Caco-2 (cell line): ENCODE data around the gene PCDHB1. TPM values are rescaled to one million over a fixed set of nuclear protein-coding genes. Genes with fewer than 3 reads are reported as not detected.

Source experiments
- BruUV-seq: library from RNA; stranded (reverse); fragments of 400-500 nt; replicated peaks from 2 replicates; lab custom pipeline; 2021; lab: Mats Ljungman, UMichigan
- CTCF ChIA-PET: fragments of 300-600 bp; sonication (Branson Sonifier 250); formaldehyde crosslinking; loops from one replicate; lab custom pipeline; 2022; ENCODE audit warnings: antibody characterized with exemption; lab: Charles Lee
- POLR2A ChIA-PET: fragments of 300-600 bp; sonication (Branson Sonifier 250); formaldehyde crosslinking; loops from one replicate; lab custom pipeline; 2022; ENCODE audit warnings: antibody characterized with exemption; lab: Charles Lee
- DNase-seq, 2 experiments: peaks; one replicate each; pipeline versions ENCODE4 v3.0.0 to v3.0.0-alpha.2; 2020 to 2022
- H3K27me3 ChIP-seq: replicated peaks from 2 replicates; pipeline ENCODE4 v1.6.0; 2011; ENCODE audit warnings: low read length; ENCODE audit not compliant: control insufficient read depth, insufficient read depth
- H3K36me3 ChIP-seq: 2 replicates; pipeline ENCODE4 v1.5.1; 2011; ENCODE audit warnings: low read length; ENCODE audit not compliant: control insufficient read depth, insufficient read depth
- H3K4me1 ChIP-seq: fragments of 250-450 bp; sonication (Bioruptor Pico); 2 replicates; pipeline ENCODE4 v1.5.1; 2020; ENCODE audit warnings: mild to moderate bottlenecking
- H3K4me3 ChIP-seq: 2 replicates; pipeline ENCODE4 v1.5.1; 2011; ENCODE audit warnings: low read depth, mild to moderate bottlenecking, control low read depth, low read length
- H3K9me3 ChIP-seq: fragments of 250-450 bp; sonication (Bioruptor Pico); 2 replicates; pipeline ENCODE4 v1.5.1; 2020; ENCODE audit warnings: mild to moderate bottlenecking, moderate library complexity
- H3K27ac Mint-ChIP-seq: one replicate; pipeline ENCODE4 v1.8.0; 2022; ENCODE audit warnings: mixed read lengths; ENCODE audit not compliant: unreplicated experiment
- H3K27me3 Mint-ChIP-seq: one replicate; pipeline ENCODE4 v1.8.0; 2022; ENCODE audit warnings: mixed read lengths; ENCODE audit not compliant: insufficient read depth, unreplicated experiment
- H3K36me3 Mint-ChIP-seq: one replicate; pipeline ENCODE4 v1.8.0; 2022; ENCODE audit warnings: mild to moderate bottlenecking, mixed read lengths; ENCODE audit not compliant: insufficient read depth, unreplicated experiment
- H3K4me1 Mint-ChIP-seq: one replicate; pipeline ENCODE4 v1.8.0; 2022; ENCODE audit warnings: low read depth, mixed read lengths; ENCODE audit not compliant: unreplicated experiment
- H3K4me3 Mint-ChIP-seq: one replicate; pipeline ENCODE4 v1.8.0; 2022; ENCODE audit warnings: mild to moderate bottlenecking, moderate library complexity, mixed read lengths; ENCODE audit not compliant: unreplicated experiment
- H3K9me3 Mint-ChIP-seq: one replicate; pipeline ENCODE4 v1.8.0; 2022; ENCODE audit warnings: mixed read lengths; ENCODE audit not compliant: unreplicated experiment
- intact Hi-C: fragments of 100-400 bp; cut with micrococcal nuclease; formaldehyde crosslinking; loops from one replicate; pipeline ENCODE4 v1.10.0; 2022; ENCODE audit not compliant: unreplicated experiment
- total RNA-seq: library from RNA; stranded (reverse); gene quantifications from 2 replicates; pipeline ENCODE4 v1.2.3, GENCODE V29; 2022
- TF ChIP-seq, protein P1 (sequence below), 2 experiments: fragments of 200-600 bp in 1 of 2; IDR thresholded peaks; 1 replicate in 1 of 2; 2 replicates in 1 of 2; pipeline versions ENCODE4 v1.5.1 to v1.8.0; 2011 to 2022; ENCODE audit warnings: antibody characterized with exemption in 1 of 2, control low read depth in 1 of 2, inconsistent platforms in 1 of 2, low read depth in 1 of 2, low read length in 1 of 2, mild to moderate bottlenecking in 1 of 2, moderate library complexity in 1 of 2; ENCODE audit not compliant: insufficient read depth in 1 of 2, severe bottlenecking in 1 of 2, unreplicated experiment in 1 of 2

PCDHB1 gene
- total RNA-seq, 1 experiment from 2014 or later = not detected

DNA sequence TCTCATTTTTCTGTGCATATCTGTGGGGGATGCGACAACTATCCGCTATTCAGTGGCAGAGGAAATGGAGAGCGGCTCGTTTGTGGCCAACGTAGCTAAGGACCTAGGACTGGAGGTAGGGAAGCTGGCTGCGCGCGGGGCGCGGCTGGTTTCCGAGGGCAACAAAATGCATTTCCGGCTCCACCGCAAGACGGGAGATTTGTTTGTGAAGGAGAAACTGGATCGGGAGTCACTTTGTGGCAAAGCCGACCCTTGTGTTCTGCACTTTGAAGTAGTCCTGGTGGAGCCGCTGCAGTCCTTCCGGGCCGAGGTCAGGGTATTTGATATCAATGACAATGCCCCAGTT, 320 bp downstream of the PCDHB1 start:
- CTCF ChIA-PET = no interaction called here

DNA sequence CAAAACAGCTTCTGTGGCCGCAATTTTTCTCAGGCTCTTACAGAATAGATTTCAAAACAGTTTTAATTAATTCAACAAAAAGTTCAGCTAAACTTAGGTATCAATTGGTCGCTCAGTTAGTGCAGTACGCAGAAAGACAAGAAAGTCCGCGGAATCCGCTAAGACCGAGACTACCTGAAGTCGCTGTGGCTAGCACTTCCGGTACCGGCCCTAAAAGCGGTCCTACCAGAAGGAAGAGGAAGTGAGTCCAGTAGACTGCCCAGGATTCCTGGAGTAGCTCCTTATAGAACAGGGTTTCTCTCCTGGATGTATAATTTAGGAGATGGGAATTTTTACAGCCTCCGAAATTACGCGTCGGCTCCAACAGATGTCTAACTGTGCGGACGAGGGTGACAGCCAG, 26.7 kb downstream of the PCDHB1 start:
- Mint-ChIP-seq H3K9me3 (peaks cover 15% of the 10 kb centered on the region), H3K36me3 (no peaks in the 10 kb centered on the region), H3K27ac (no peak overlapping the region), H3K4me1 (no peaks in the 10 kb centered on the region), H3K4me3 (no peak overlapping the region), H3K27me3 (peaks cover under 1% of the 10 kb centered on the region)
- no TSS peak for BruUV-seq
- intact Hi-C loops = no loop called here
- H3K4me3 ChIP-seq = no peak overlapping the region
- no peaks in the 10 kb centered on the region for H3K9me3 ChIP-seq
- TF ChIP-seq, protein P1, sequence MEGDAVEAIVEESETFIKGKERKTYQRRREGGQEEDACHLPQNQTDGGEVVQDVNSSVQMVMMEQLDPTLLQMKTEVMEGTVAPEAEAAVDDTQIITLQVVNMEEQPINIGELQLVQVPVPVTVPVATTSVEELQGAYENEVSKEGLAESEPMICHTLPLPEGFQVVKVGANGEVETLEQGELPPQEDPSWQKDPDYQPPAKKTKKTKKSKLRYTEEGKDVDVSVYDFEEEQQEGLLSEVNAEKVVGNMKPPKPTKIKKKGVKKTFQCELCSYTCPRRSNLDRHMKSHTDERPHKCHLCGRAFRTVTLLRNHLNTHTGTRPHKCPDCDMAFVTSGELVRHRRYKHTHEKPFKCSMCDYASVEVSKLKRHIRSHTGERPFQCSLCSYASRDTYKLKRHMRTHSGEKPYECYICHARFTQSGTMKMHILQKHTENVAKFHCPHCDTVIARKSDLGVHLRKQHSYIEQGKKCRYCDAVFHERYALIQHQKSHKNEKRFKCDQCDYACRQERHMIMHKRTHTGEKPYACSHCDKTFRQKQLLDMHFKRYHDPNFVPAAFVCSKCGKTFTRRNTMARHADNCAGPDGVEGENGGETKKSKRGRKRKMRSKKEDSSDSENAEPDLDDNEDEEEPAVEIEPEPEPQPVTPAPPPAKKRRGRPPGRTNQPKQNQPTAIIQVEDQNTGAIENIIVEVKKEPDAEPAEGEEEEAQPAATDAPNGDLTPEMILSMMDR (IDR thresholded peaks at IDR 0.05; ENCODE audit: insufficient read depth in 1 of 2, low read depth in 1 of 2, low read length in 1 of 2, severe bottlenecking in 1 of 2, unreplicated experiment in 1 of 2) = no peak
- no peaks in the 10 kb centered on the region for H3K4me1 ChIP-seq
- no peak for DNase-seq
- ChIA-PET CTCF (no interaction called here), POLR2A (no interaction called here)
- H3K27me3 ChIP-seq = no peaks in the 10 kb centered on the region
- H3K36me3 ChIP-seq = no peaks in the 10 kb centered on the region

More for the DNA sequence above, 320 bp downstream of the PCDHB1 start:
- no peaks in the 10 kb centered on the region for H3K36me3 Mint-ChIP-seq
- no peak overlapping the region for H3K27ac Mint-ChIP-seq
- H3K4me1 ChIP-seq = no peaks in the 10 kb centered on the region
- POLR2A ChIA-PET = no interaction called here
- intact Hi-C loops = no loop called here
- TF ChIP-seq, protein P1 (IDR thresholded peaks at IDR 0.05; ENCODE audit: insufficient read depth in 1 of 2, low read depth in 1 of 2, low read length in 1 of 2, severe bottlenecking in 1 of 2, unreplicated experiment in 1 of 2) = no peak
- H3K9me3 Mint-ChIP-seq = no peaks in the 10 kb centered on the region
- H3K4me3 ChIP-seq = no peak overlapping the region
- no peaks in the 10 kb centered on the region for H3K4me1 Mint-ChIP-seq
- H3K27me3 ChIP-seq = no peaks in the 10 kb centered on the region
- no TSS peak for BruUV-seq
- H3K9me3 ChIP-seq = no peaks in the 10 kb centered on the region; the same call in 1 of the 2 replicates
- no peak for DNase-seq
- no peaks in the 10 kb centered on the region for H3K36me3 ChIP-seq
- H3K4me3 Mint-ChIP-seq = no peak overlapping the region
- H3K27me3 Mint-ChIP-seq = no peaks in the 10 kb centered on the region

DNA sequence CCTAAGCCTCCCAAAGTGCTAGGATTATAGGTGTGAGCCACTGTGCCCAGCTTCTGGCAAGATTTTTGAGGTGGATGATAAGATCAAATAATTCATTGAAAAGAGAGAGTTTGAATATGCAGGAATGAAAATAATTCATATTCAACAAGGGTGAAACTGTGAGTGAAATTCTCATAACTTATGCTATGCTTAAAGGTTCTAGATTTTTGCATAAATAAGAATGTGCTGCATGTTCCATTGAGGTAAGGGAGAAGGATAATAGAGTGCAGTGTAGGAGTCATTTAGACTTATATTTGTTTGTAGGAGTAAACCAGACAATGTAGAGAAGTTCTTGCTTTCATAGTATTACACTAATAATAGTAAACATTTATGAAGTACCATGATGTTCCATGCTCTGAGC, 31.1 kb downstream of the PCDHB1 start:
- Mint-ChIP-seq H3K9me3 (peaks cover 24% of the 10 kb centered on the region), H3K27ac (no peak overlapping the region), H3K4me3 (no peak overlapping the region), H3K27me3 (no peaks in the 10 kb centered on the region), H3K36me3 (no peaks in the 10 kb centered on the region), H3K4me1 (no peaks in the 10 kb centered on the region)
- TF ChIP-seq, protein P1 (IDR thresholded peaks at IDR 0.05; ENCODE audit: insufficient read depth in 1 of 2, low read depth in 1 of 2, low read length in 1 of 2, severe bottlenecking in 1 of 2, unreplicated experiment in 1 of 2) = no peak
- H3K9me3 ChIP-seq = no peaks in the 10 kb centered on the region
- H3K27me3 ChIP-seq = no peaks in the 10 kb centered on the region
- no TSS peak for BruUV-seq
- no peak overlapping the region for H3K4me3 ChIP-seq
- ChIA-PET CTCF (no interaction called here), POLR2A (no interaction called here)
- H3K36me3 ChIP-seq = no peaks in the 10 kb centered on the region
- DNase-seq = no peak
- intact Hi-C loops = no loop called here
- no peaks in the 10 kb centered on the region for H3K4me1 ChIP-seq
